WERI-Rb-1 (cell line): ENCODE measurements around the gene TSHZ3.

Source experiments
- DNase-seq: peaks from one replicate; pipeline ENCODE4 v3.0.0-alpha.2; 2020
- H3K27ac ChIP-seq: fragments of 250-450 bp; sonication (Bioruptor Pico); 2 replicates; pipeline ENCODE4 v1.5.1; 2020; ENCODE audit warnings: mild to moderate bottlenecking, moderate library complexity
- H3K27me3 ChIP-seq: fragments of 250-450 bp; sonication (Bioruptor Pico); 2 replicates; pipeline ENCODE4 v1.5.1; 2021; ENCODE audit warnings: mild to moderate bottlenecking, low read depth, moderate library complexity; ENCODE audit not compliant: insufficient read depth, severe bottlenecking
- H3K36me3 ChIP-seq: fragments of 250-450 bp; sonication (Bioruptor Pico); 2 replicates; pipeline ENCODE4 v1.5.1; 2020; ENCODE audit warnings: mild to moderate bottlenecking, moderate library complexity
- H3K4me3 ChIP-seq: 2 replicates; pipeline ENCODE4 v1.5.1; 2011; ENCODE audit warnings: low read depth, mild to moderate bottlenecking, control low read depth, low read length
- H3K9me3 ChIP-seq: fragments of 250-450 bp; sonication (Bioruptor Pico); 2 replicates; pipeline ENCODE4 v1.5.1; 2021; ENCODE audit warnings: mild to moderate bottlenecking, moderate library complexity; ENCODE audit not compliant: severe bottlenecking
- TF ChIP-seq, protein P1 (sequence below): IDR thresholded peaks from 2 replicates; pipeline ENCODE4 v1.5.1; 2011; ENCODE audit warnings: low read depth, mild to moderate bottlenecking, control low read depth, inconsistent platforms, low read length

Gene TSHZ3

DNA sequence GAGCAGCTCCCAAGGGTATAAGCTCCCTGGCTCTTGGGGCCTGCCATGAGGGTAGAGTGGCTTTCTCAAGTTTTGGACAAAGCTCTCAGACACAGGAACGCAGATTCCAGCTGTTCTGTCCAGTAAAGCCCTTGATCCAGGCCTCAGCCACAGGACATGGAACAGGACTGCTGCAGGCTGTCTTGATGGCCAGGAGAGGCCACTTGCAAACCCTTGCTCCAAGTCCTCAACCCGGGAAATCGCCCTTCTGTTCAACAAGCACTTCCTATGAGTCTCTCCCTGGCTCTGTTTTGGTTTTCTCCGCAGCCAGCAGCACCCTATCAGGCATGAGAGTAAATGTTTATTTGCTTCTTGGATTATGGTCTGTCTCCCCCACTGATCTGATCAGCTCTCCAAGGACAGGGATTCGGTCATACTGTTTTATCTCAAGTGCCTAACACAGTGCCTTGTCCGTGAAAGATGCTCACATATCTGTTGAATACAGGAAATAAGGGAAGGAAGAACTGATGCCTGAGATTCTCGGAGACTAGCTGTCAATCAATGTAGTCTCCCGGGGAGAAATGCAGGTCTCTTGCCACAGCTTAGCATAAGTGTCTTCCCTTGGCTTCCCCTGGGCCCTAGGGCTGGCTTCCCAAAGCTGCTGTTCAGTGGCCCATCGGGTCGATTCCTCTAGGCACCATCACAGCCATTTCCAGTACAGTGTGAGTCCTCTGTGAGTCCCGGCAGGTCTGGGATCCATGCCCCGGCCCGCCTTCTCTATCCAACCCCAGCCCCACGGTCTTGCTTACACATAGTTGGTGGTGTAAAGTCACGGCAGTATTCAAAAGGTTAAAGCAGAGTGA lies 90.8 kb downstream of the TSHZ3 start:
- no peak for DNase-seq
- H3K27me3 ChIP-seq: no peaks in the 10 kb centered on the region
- no peaks in the 10 kb centered on the region for H3K9me3 ChIP-seq
- H3K4me3 ChIP-seq: no peak overlapping the region
- H3K27ac ChIP-seq: no peak overlapping the region
- TF ChIP-seq, protein P1, sequence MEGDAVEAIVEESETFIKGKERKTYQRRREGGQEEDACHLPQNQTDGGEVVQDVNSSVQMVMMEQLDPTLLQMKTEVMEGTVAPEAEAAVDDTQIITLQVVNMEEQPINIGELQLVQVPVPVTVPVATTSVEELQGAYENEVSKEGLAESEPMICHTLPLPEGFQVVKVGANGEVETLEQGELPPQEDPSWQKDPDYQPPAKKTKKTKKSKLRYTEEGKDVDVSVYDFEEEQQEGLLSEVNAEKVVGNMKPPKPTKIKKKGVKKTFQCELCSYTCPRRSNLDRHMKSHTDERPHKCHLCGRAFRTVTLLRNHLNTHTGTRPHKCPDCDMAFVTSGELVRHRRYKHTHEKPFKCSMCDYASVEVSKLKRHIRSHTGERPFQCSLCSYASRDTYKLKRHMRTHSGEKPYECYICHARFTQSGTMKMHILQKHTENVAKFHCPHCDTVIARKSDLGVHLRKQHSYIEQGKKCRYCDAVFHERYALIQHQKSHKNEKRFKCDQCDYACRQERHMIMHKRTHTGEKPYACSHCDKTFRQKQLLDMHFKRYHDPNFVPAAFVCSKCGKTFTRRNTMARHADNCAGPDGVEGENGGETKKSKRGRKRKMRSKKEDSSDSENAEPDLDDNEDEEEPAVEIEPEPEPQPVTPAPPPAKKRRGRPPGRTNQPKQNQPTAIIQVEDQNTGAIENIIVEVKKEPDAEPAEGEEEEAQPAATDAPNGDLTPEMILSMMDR: no peak
- no peaks in the 10 kb centered on the region for H3K36me3 ChIP-seq

DNA sequence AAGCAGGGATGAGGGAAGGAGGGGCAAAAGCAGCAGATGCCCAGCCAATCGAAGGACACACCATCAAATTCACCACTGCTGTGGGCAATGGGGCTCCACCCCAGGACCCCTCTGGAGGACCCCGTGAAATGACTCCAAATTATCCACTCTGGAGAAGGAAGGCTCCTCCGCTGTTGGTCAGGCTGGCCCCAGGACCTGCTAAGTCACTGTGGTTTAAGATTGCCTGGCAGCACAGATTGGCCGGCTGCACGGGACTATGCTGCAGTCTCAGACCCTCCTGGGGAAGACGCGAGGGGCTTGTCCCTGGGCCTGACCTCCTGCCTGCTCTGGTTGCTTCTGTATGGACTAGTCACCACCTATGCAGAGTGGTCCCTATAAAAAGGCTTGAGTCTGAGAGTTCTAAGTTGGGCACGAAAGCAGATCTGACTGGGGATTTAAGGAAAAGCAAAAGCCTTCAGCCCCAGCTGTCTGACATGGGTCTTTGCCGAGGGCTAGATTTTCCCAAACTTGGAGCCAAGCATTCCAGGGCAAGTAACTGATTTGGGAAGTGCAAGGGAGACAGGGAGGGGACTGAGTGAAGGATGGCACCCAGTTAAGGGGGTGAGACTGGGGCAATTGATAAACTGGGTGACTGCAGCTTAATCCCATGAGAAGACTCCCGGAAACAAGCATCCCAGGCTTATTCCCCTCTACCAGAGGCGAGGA lies 91.7 kb downstream of the TSHZ3 start:
- TF ChIP-seq, protein P1: no peak
- H3K27me3 ChIP-seq: no peaks in the 10 kb centered on the region
- H3K9me3 ChIP-seq: no peaks in the 10 kb centered on the region
- no peak for DNase-seq
- H3K4me3 ChIP-seq: no peak overlapping the region
- no peaks in the 10 kb centered on the region for H3K36me3 ChIP-seq
- H3K27ac ChIP-seq: no peak overlapping the region

DNA sequence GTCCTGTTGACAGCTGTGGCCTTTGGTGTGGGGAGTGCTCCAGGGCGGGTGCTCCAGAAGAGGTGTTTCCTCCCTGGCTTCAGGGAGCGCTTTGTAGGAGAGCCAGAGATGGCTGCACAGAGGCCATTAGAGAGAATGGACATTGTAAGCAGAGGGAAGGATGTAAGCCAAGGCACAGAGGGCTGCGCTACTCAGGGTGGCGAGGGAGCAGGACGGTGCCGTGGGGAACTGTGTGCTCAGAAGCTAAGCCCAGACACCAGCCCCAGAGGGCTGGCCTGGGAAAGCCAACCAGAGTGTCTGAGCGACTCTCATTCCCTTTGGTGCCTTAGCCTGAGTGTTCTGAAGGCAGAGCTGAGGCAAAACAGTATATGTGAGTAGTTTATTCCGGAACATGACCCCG lies 92.2 kb downstream of the TSHZ3 start:
- H3K4me3 ChIP-seq: no peak overlapping the region
- no peak for DNase-seq
- H3K36me3 ChIP-seq: no peaks in the 10 kb centered on the region
- no peaks in the 10 kb centered on the region for H3K9me3 ChIP-seq
- TF ChIP-seq, protein P1: no peak
- no peak overlapping the region for H3K27ac ChIP-seq
- H3K27me3 ChIP-seq: no peaks in the 10 kb centered on the region

DNA sequence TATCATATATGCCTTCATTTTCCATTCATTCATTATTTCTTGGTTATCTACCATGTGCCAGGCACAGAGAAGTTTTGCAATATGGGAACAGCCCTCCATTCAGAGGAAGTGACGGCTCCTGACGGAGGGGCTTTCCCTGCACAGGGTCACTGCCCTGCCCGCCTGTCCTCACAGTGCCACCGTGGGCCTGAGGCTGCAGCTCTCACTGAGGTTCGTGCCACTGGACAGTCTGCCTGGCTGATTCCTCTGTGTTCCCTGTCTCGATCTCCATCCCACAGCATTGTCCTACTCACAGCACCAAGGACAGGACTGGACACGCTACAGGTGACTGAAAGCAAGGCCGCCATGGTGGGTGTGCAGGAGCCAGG lies 92.7 kb downstream of the TSHZ3 start:
- no peaks in the 10 kb centered on the region for H3K36me3 ChIP-seq
- H3K4me3 ChIP-seq: no peak overlapping the region
- TF ChIP-seq, protein P1: no peak
- no peak overlapping the region for H3K27ac ChIP-seq
- no peaks in the 10 kb centered on the region for H3K9me3 ChIP-seq
- no peaks in the 10 kb centered on the region for H3K27me3 ChIP-seq
- no peak for DNase-seq

DNA sequence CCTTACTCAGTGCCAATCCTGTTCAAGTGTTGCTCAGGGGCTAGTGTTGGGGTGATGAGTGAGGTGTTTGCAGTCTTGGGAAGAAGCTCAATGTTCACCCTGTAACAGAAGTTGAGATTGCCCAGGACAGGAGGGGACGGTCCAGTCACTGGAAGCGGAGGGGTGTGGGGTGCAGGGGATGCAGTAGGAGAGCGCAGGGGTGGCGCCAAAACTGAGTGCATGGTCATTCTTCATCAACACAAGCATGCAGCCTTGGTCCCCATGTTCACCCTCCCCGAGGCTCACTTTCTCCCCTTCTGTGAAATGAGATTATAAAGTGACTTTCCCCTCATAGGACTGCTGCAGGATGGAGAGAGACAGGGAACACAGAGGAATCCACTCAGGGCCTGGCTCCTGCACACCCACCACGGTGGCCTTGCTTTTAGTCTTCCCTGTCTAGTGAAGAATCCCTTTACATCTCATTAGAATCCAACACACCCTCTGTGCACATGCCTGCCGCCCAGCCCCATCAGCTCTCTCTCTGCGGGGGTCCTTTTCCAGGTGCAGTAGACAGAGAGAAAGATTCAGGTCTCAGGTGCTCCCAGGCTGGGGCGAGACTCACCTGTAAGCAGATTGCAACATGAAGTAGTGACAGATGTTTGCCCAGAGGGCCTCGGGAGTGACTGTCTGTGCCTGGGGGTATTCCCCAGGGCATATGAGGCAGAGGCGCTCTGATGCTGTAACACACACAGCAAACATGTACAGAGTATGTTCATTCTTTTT lies 93.2 kb downstream of the TSHZ3 start:
- TF ChIP-seq, protein P1: no peak
- DNase-seq: no peak
- Histone ChIP-seq H3K27me3 (no peaks in the 10 kb centered on the region), H3K4me3 (no peak overlapping the region), H3K36me3 (no peaks in the 10 kb centered on the region), H3K9me3 (no peaks in the 10 kb centered on the region), H3K27ac (no peak overlapping the region)
